Fibroblast of villous mesenchyme (primary cell): ENCODE data around the gene TTC17. TPM values are rescaled to one million over a fixed set of nuclear protein-coding genes. Genes with fewer than 3 reads are reported as not detected.

Source experiments
- DNase-seq: peaks from one replicate; pipeline ENCODE4 v3.0.0-alpha.2; 2010; ENCODE audit warnings: low read depth
- H3K4me3 ChIP-seq: 2 replicates; pipeline ENCODE4 v1.5.1; 2011; ENCODE audit warnings: low read depth, mild to moderate bottlenecking, low read length
- total RNA-seq: library from RNA; depleted of rRNA; stranded (reverse); fragments of >200 nt; gene quantifications from 2 replicates; pipeline ENCODE4 v1.2.3, GENCODE V29; 2012
- TF ChIP-seq, protein P1 (sequence below): IDR thresholded peaks from 2 replicates; pipeline ENCODE4 v1.5.1; 2012; ENCODE audit warnings: low read depth, mild to moderate bottlenecking, low read length; ENCODE audit not compliant: insufficient read depth

The TTC17 gene
- total RNA-seq, 1 donor = 107 TPM

DNA sequence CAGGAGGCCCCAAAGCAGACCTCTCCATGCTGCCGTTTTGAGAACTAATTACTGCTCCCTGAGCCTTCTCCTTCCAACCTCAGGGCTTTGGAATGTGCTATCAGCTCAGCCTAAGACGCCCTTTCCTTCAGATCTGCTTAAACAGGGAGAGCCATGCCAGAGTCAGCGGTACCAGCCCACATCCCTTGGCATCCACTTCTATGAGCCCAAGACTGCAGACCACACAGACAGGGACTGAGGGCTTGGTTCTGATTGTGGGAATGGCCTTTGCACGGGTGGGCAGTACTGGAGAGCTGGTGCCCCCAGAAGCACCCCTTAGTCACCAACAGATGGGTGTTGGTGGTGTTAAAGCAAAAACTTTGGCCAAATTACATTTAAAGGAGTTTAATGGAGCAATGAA is 146.5 kb downstream of the TTC17 start:
- no peak for DNase-seq
- H3K4me3 ChIP-seq = no peak overlapping the region
- TF ChIP-seq, protein P1, sequence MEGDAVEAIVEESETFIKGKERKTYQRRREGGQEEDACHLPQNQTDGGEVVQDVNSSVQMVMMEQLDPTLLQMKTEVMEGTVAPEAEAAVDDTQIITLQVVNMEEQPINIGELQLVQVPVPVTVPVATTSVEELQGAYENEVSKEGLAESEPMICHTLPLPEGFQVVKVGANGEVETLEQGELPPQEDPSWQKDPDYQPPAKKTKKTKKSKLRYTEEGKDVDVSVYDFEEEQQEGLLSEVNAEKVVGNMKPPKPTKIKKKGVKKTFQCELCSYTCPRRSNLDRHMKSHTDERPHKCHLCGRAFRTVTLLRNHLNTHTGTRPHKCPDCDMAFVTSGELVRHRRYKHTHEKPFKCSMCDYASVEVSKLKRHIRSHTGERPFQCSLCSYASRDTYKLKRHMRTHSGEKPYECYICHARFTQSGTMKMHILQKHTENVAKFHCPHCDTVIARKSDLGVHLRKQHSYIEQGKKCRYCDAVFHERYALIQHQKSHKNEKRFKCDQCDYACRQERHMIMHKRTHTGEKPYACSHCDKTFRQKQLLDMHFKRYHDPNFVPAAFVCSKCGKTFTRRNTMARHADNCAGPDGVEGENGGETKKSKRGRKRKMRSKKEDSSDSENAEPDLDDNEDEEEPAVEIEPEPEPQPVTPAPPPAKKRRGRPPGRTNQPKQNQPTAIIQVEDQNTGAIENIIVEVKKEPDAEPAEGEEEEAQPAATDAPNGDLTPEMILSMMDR = no peak

DNA sequence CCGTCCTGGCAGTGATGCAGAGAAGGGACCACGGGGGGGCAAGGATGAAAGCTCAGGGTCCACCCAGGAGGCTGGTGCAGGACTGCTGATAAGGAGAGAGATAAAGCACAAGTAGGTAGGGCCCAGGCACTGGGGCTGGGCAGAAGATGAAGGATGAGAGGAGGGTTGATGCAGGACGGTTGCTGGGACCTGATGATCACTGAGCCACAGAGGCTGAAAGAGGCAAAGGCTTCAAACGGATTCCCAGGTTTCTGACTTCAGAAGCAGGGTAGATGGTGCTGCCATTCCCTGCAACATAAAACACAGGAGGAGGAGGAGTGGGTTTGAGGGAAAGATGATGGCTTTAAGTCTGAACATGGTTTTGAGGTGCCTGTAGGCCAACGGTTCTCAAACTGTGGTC is 148.5 kb downstream of the TTC17 start:
- H3K4me3 ChIP-seq = no peak overlapping the region
- no peak for DNase-seq
- TF ChIP-seq, protein P1 = no peak

DNA sequence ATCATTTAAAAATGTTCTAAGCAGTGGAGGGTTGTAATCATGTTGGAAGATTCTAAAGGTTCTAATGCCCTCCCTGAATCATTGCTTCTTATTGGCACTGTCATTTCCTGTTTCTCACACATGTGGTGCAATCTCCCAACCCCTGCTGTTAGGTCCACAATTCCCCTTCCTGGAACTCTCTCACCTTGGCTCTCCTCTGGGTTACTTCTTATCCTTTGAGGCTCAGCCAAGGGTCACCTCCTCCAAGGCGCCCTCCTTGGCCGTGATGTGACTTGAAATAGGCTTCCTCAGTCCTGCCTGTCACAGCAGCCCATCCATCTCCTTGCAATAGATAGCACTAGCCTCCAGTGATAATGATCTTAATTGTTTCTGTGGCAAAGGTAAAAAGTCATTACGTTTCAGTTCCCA is 149.8 kb downstream of the TTC17 start:
- TF ChIP-seq, protein P1 = no peak
- peak; percentile 19 for DNase-seq
- H3K4me3 ChIP-seq = no peak overlapping the region

DNA sequence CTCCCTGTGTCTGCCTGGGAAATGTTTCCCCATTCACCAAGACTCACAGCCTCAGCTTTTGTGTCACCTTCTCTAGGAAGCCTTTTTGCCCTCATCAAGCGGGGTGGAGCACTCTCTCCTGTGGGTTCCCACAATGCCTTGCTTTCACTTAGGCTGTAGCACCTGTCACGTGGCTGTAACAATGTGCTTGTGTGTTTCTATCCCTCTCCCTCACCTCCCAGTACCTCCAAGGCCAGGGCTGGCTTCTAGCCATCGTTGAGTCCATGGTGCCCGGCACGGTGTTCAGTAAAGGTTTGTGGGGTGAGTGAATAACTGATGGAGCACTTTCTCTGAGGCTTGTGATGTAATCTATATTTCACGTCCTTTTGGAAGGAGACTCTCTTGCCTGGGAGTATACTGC is 153.2 kb downstream of the TTC17 start:
- TF ChIP-seq, protein P1 = no peak
- no peak overlapping the region for H3K4me3 ChIP-seq
- no peak for DNase-seq

DNA sequence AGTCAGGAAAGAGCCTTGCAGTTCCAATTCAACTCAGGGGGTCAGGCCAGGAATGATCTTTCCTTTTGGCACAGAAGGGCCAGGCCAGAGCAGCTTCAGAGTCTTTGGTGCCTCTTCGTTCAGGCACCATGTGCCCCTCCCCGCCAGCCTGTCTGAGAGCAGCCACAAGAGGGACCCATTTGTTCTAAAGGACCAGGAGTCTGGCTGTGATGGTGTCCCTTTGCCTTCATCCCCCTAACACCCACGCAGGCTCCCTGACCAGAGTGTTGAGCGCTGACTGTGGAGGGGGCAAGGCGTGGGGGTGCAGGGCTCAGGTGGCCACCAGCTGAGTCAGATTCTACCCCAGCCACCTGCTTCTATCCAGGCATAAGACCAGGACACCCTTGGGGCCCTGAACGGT is 156.4 kb downstream of the TTC17 start:
- no peak overlapping the region for H3K4me3 ChIP-seq
- no peak for DNase-seq
- TF ChIP-seq, protein P1 = peak; percentile 23

DNA sequence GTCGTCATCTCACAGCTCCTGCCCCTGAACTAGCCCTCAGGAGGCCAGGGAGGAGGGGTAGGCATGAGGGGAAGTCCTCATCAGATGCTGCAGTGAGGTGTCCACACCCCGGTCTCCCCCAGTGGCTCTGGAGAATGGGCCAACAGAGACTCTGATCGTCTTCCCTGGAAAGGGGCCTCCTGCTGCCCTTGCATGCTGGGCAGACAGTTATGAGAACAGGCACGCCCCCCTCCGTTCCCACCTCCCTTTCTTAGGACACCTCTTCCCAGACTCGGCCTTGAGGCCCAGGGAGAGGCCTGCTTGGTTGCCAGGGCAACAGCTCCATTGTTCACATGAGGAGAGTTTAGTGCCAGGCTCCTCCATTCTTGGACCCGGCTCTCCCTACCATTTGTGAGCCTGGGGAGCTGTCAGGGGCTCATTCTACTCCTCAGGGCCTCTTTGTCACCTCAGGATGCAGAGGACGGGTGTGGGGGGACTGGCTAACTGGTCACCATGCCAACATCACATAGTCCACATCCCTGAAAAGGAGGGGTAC is 157.7 kb downstream of the TTC17 start:
- no peak for DNase-seq
- TF ChIP-seq, protein P1 = no peak

DNA sequence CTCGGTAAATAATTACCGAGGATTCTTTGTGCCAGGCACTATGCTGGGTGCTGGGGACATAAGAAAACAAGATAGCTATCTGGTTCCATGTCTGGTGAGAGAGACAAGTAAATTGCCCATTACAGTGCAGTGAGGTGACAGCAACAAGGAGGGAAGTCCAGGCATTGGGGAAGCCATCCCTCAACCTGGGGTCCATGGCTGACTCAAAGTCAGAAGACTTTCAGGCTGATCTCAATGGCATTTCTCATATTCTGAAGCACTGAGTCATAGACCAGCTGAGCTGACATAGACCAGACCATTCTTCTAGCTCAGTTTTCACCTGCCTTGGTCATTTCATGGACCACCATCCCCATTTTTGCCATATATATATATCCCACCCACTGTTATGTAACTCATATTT is 158.8 kb downstream of the TTC17 start:
- no peak for DNase-seq
- TF ChIP-seq, protein P1 = no peak
- no peak overlapping the region for H3K4me3 ChIP-seq

More for the DNA sequence above, 157.7 kb downstream of the TTC17 start:
- H3K4me3 ChIP-seq = no peak overlapping the region
